Ovary (tissue), 9 donors: ENCODE results near the gene C20orf173. TPM values are rescaled to one million over a fixed set of nuclear protein-coding genes. Genes with fewer than 3 reads are reported as not detected.

ENCODE experiments used
- DNase-seq, 5 donors: peaks; one replicate each; pipeline ENCODE4 v3.0.0-alpha.2; 2019 to 2020
- H3K27ac ChIP-seq, 2 donors: fragments of 200-600 bp; one replicate each; pipeline versions ENCODE4 v1.5.1 to v1.8.0; 2019 to 2022
- H3K27me3 ChIP-seq: fragments of 200-600 bp; one replicate; pipeline ENCODE4 v1.8.0; 2022
- H3K36me3 ChIP-seq: fragments of 200-600 bp; sonication (generic); one replicate; pipeline ENCODE4 v1.5.1; 2019
- H3K4me1 ChIP-seq: one replicate; pipeline ENCODE4 v1.8.1; 2013; ENCODE audit warnings: mild to moderate bottlenecking, moderate library complexity; ENCODE audit not compliant: insufficient read depth
- H3K4me3 ChIP-seq: fragments of 200-600 bp; sonication (generic); one replicate; pipeline ENCODE4 v1.5.1; 2017
- H3K9me3 ChIP-seq, 2 donors: fragments of 200-600 bp in 1 of 2; sonication (generic) in 1 of 2; one replicate each; pipeline versions ENCODE4 v1.5.1 to v1.8.1; 2013 to 2019; ENCODE audit warnings: mild to moderate bottlenecking in 1 of 2, moderate library complexity in 1 of 2
- EP300 ChIP-seq: sonication (generic); formaldehyde crosslinking; IDR thresholded peaks from one replicate; pipeline ENCODE4 v1.6.1; 2017; ENCODE audit warnings: antibody characterized with exemption
- POLR2A ChIP-seq: fragments of 450-650 bp; IDR thresholded peaks from one replicate; pipeline ENCODE4 v1.6.1; 2017; ENCODE audit warnings: antibody characterized with exemption, mild to moderate bottlenecking, moderate library complexity
- WGBS, 3 donors: extraction: QIAGEN DNeasy Blood & Tissue Kit in 1 of 3; methylation state at CpG; one replicate each; pipeline versions ENCODE4 v1.1.5 to v1.1.7; 2013 to 2017; 5-methylcytosine and 5-hydroxymethylcytosine counted together
- intact Hi-C, 4 donors: fragments of 100-400 bp; cut with DNase I; formaldehyde crosslinking; loops; one replicate each; pipeline versions ENCODE4 v1.11.0 to v1.15.1; 2022 to 2023
- polyA plus RNA-seq, 2 donors: library from polyadenylated mRNA; stranded (reverse); fragments of 200-250 nt in 1 of 2; fragments of 350-450 nt in 1 of 2; fragmentation: Illumina TruSeq in 1 of 2; extraction: RNeasy Lipid Tissue Mini Kit (QIAGEN cat#74804) in 1 of 2; gene quantifications; one replicate each; pipeline ENCODE4 v1.2.3, GENCODE V29; 2013 to 2014
- total RNA-seq, 7 donors: library from RNA; depleted of rRNA in 2 of 7; stranded (reverse); fragments of >200 nt in 2 of 7; fragmentation: NEBNext Ultra II Directional in 3 of 7; extraction: Animal tissue kit (Norgen Biotek cat#: 25700) in 3 of 7; gene quantifications; one replicate each; pipeline versions ENCODE4 v1.1.0 to v1.2.4, GENCODE V29; 2016 to 2023
- TF ChIP-seq, protein P1 (sequence below), 3 donors: fragments of 450-650 bp in 2 of 3; fragments of 200-600 bp in 1 of 3; IDR thresholded peaks; one replicate each; pipeline versions ENCODE4 v1.5.1 to v1.8.0; 2016 to 2022; ENCODE audit warnings: antibody characterized with exemption in 3 of 3, mild to moderate bottlenecking in 1 of 3
- donor health status: DM: no; HTN: no; CAD: no; lungs with moderate emphysema.
- donor health status: DM: no; HTN: no; CAD: no.
- donor health status: Bipolar disorder and iron deficiency.
- donor health status: DM: yes; HTN: yes; CAD: no.
- donor health status: DM: no; HTN: no; CAD: no.
- donor health status: DM: yes; HTN: yes; CAD: no.

C20orf173 gene
- total and polyA plus RNA-seq, 9 donors: not detected

DNA sequence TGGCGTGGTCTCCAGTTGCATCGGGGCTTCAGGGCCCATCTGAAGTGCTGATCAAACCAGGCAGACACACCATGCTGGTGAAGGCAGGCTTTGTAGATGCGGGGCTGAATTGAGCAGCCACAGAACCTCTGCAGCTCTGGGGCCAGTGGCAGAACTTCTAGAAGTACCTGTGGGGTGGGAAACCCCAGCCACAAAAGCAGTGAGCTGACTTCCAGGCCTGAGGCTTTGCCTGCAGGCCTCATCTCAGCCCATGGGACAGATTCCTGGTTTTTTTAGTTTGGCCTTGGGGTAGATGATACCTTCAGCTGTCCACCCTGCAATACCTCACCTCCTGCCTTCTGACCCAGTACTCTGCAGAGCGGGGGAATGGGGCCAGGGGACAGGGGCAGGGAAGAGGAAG is 14.1 kb downstream of the C20orf173 start:
- no peak for DNase-seq
- H3K4me3 ChIP-seq: no peak overlapping the region
- TF ChIP-seq, protein P1, sequence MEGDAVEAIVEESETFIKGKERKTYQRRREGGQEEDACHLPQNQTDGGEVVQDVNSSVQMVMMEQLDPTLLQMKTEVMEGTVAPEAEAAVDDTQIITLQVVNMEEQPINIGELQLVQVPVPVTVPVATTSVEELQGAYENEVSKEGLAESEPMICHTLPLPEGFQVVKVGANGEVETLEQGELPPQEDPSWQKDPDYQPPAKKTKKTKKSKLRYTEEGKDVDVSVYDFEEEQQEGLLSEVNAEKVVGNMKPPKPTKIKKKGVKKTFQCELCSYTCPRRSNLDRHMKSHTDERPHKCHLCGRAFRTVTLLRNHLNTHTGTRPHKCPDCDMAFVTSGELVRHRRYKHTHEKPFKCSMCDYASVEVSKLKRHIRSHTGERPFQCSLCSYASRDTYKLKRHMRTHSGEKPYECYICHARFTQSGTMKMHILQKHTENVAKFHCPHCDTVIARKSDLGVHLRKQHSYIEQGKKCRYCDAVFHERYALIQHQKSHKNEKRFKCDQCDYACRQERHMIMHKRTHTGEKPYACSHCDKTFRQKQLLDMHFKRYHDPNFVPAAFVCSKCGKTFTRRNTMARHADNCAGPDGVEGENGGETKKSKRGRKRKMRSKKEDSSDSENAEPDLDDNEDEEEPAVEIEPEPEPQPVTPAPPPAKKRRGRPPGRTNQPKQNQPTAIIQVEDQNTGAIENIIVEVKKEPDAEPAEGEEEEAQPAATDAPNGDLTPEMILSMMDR (IDR thresholded peaks at IDR 0.05): no peak
- TF ChIP-seq POLR2A (no peak), EP300 (no peak)
- no peaks in the 10 kb centered on the region for H3K4me1 ChIP-seq
- intact Hi-C loops: no loop called here
- no peaks in the 10 kb centered on the region for H3K9me3 ChIP-seq
- H3K27me3 ChIP-seq: no peaks in the 10 kb centered on the region
- H3K27ac ChIP-seq: no peak overlapping the region
- no peaks in the 10 kb centered on the region for H3K36me3 ChIP-seq
- 93 to 94% (median 94%) methylated on average over 4 of the region's 4 CpGs for WGBS, 3 donors

DNA sequence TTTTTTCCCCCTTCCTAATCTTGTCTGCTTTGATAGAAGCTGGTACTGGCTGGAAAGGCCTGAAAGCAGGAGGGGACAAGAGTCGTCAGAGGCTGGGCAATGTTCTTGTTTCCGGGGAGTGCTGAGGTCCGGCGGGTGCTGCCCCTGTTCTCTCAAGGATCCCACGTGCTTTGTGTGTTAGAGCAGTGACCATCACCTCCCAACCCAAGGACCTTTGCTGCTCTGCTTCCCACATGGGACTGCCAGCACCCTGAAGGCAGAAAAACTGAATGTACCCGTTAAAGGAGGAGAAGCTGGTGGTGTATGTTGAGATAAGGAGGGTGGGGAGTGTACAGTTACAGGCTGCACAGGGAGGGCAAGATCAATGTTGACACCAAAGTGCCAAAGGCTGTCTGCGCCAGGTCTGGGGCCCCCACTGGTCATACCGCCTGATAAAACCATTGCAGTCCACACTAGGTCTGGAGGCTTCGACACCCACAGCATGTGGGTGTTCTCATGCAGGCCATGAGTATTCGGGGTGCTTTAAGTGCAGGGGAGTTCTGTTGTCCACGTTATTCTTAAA is 15.0 kb downstream of the C20orf173 start:
- intact Hi-C loops: no loop called here
- H3K9me3 ChIP-seq: no peaks in the 10 kb centered on the region
- no peak overlapping the region for H3K4me3 ChIP-seq
- TF ChIP-seq, protein P1 (IDR thresholded peaks at IDR 0.05): no peak
- TF ChIP-seq POLR2A: no peak
- no peak for TF ChIP-seq EP300
- WGBS, 3 donors: 70 to 79% (median 72%) methylated on average over 11 of the region's 11 CpGs
- no peak for DNase-seq
- no peaks in the 10 kb centered on the region for H3K4me1 ChIP-seq
- H3K27ac ChIP-seq: no peak overlapping the region
- no peaks in the 10 kb centered on the region for H3K36me3 ChIP-seq
- no peaks in the 10 kb centered on the region for H3K27me3 ChIP-seq

DNA sequence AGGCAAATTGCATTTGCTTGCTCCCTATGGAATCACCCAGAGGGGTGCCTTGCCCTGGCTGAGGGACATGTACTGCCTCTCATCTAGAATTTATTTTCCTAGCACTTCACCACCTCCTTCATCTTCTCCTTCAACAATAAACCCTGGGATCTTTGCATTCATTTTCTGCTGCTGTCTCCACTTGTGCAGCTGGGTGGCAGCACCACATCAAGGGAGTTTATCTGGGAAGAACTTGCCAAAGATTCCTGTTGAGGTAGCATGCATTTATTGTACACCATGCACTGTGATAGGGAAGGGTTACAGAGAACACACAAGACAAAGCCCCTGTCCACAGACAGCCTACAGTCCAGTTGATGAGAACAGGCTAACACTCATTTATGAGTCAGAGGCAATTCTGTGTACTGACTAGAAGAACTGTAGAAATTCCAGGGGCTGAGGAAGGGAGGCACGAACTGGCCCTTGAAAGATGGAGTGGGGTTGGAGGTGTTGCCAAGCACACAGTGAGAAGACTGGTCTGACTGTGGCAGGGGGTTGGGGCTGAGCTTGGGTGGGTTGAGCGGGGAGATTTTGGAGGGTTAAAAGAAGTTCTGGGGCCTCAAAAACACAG is 17.5 kb downstream of the C20orf173 start:
- Histone ChIP-seq H3K9me3 (no peaks in the 10 kb centered on the region), H3K4me1 (no peaks in the 10 kb centered on the region), H3K4me3 (no peak overlapping the region), H3K27me3 (no peaks in the 10 kb centered on the region), H3K36me3 (no peaks in the 10 kb centered on the region), H3K27ac (no peak overlapping the region)
- 80 to 89% (median 83%) methylated on average over 2 of the region's 2 CpGs for WGBS, 3 donors
- intact Hi-C loops: no loop called here
- TF ChIP-seq, protein P1 (IDR thresholded peaks at IDR 0.05): peak in 2 of 3 donors; percentile 31 to 33
- no peak for TF ChIP-seq EP300
- no peak for DNase-seq

DNA sequence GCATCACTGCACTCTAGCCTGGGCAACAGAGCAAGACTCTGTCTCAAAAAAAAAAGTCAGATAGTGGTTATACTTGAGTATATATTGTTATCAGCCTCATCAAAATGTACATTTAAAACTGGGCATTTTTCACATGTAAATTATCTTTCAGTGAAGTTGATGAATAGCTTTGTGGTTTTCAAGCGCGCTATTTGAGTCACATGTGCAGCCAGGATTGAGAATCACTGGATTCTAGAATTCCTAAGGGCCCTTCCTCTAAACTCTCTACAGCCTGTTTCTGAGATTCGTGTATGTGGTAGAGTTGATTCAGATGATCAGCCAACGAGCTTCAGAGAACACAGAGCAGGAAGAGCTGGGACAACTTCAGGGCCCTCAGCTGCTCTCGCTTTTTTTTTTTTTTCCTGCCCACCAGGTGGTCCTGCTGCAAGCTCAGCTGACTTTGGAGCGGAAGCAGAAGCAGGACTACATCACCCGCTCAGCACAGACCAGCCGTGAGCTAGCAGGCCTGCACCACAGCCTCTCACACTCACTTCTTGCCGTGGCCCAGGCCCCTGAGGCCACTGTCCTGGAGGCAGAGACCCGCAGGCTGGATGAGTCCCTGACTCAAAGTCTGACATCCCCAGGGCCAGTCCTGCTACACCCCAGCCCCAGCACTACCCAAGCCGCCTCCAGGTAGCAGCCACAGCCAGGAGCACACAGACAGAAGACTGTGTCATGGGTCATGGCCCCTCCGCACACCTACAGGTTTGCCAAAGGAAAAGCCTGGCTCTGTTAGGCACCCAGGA is 18.3 kb downstream of the C20orf173 start:
- no peaks in the 10 kb centered on the region for H3K4me1 ChIP-seq
- intact Hi-C loops: no loop called here
- no peak for TF ChIP-seq POLR2A
- TF ChIP-seq, protein P1 (IDR thresholded peaks at IDR 0.05): peak in 1 of 3 donors; percentile 5
- no peak for TF ChIP-seq EP300
- no peak for DNase-seq
- no peaks in the 10 kb centered on the region for H3K27me3 ChIP-seq
- H3K27ac ChIP-seq: no peak overlapping the region
- H3K9me3 ChIP-seq: no peaks in the 10 kb centered on the region
- WGBS, 3 donors: 77 to 87% (median 79%) methylated on average over 11 to 12 of the region's 12 CpGs
- no peak overlapping the region for H3K4me3 ChIP-seq
- no peaks in the 10 kb centered on the region for H3K36me3 ChIP-seq
